Activated CD4-positive, alpha-beta T cell treated with anti-CD3 and anti-CD28 coated beads, Interleukin-10, Interleukin-2, amounts not matched to agents 100 ng/mL and 50 ng/mL, durations not matched to agents 16 hours and 8 hours (primary cell): Measurements from ENCODE around the gene HSD17B14.

Source experiments
- DNase-seq: peaks from one replicate; pipeline ENCODE4 v3.0.0-alpha.2; 2020

HSD17B14 gene

DNA sequence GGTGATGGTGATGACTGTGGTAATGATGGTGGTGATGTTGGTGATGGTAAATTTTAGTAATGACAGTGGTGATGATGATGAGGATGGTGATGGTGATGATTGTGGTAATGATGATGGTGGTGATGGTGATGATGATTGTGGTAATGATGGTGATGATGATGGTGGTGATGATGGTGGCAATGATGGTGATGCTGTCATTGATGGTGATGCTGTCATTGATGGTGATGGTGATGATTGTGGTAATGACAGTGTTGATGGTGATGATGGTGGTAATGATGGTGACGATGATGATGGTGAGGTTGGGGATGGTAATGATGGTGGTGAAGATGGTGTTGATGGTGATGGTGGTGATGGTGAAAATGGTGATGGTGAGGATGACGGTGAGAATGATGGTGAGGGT lies 13.8 kb downstream of the HSD17B14 start:
- DNase-seq = no peak

DNA sequence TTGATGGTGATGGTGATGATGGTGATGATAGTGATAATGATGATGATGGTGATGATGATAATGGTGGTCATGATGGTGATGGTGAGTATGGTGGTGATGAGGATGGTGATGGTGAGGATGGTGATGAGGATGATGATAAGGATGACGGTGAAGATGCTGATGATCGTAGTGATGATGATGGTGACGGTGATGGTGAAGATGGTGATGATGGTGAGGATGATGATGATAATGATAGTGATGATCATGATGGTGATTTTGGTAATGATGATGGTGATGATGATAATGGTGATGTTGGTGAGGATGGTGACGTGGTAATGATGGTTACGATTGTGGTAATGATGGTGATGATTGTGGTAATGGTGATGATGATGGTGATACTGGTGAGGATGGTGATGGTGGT lies 14.7 kb downstream of the HSD17B14 start:
- DNase-seq = no peak

DNA sequence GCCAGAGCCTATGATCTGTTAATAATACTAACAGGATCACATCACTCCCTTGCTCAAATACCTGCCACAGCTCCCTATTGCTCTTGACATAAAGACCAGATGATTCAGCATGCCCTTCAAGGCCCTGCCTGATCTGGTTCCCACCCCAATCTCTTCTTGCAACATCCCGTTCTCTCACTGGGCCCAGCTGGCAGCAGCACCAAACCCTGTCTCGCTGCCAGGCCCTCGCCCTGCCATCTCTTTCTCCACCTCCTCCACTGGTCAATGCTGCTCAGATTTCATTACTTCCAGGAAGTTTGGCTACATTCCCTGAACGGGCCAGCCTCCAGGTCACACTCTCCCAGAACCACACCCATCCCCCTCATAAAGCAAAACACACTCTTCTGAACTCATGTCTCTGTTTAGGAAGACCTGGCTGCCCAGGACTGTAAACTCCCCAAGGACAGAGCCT lies 16.9 kb downstream of the HSD17B14 start:
- DNase-seq = no peak

DNA sequence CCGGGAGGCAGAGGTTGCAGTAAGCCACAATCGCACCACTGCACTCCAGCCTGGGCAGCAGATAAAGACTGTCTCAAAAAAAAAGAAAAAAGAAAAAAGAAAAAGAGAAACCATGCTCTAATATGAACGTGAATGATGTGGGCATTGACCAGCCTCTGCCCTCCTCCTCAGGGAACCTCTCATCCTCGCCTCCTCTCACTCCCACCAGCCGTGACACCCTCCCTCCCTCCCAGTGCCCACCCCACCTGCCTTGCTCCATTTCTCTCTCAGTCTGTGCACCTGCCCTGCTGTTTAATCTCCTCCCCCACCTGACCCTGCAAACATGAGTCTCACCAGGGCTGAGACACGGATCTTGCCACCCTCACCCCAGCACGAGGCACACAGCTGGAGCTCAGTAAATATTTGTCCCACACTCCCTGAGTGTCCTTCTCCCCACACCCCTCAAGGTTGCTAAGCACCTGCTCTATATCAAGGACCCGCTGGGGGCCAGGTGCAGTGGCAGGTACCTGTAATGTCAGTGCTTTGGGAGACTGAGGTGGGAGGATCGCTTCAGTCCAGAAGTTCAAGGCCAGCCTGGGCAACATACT lies 18.0 kb downstream of the HSD17B14 start:
- no peak for DNase-seq

DNA sequence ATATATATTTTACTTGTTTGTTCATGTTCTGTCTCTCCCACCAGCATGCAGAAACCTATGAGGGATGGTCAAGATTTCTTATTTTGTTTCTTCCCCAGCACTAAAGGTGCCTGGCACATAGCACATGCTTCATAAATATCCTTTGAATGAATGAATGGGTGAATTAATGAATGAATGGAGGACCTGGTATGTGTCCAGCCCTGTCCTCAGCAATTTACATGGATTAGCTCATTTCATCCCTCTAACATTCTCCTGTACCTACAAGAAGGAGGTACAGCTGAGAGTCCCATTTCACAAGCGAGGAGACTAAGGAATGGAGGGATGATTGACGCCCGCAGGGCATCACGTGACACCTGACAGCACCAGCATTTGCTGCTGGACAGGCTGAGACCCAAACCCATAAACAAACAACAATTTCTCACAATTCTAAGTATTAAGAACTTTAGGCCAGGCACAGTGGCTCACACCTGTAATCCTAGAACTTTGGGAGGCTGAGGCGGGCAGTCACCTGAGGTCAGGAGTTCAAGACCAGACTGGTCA lies 18.6 kb downstream of the HSD17B14 start:
- no peak for DNase-seq

DNA sequence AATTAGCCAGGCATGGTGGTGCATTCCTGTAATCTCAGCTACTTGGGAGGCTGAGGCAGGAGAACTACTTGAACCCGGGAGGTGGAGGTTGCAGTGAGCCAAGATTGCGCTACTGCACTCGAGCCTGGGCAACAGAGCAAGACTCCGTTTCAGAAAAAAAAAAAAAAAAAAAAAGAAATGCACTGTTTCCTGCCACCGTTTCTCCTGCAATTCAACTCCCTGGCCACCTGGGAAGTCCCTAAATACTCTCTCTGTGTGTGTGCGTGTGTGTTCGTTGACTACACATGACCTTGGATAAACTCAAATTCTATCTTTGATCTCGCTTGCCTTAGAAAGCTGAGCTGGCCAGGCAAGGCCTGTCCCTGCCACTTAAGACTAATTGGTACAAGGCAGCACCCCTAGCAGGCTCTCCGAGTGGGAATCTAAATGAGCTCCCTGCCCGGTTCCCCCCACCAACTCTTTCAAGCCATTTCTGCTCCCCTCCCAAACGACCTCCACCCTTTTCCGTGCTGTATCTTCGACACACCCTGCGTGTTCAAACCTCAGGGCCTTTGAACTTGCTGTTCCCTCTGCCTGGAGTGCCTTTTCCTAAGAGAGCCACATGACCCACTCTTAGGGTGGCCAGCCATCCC lies 20.3 kb downstream of the HSD17B14 start:
- peak; percentile 43 for DNase-seq

DNA sequence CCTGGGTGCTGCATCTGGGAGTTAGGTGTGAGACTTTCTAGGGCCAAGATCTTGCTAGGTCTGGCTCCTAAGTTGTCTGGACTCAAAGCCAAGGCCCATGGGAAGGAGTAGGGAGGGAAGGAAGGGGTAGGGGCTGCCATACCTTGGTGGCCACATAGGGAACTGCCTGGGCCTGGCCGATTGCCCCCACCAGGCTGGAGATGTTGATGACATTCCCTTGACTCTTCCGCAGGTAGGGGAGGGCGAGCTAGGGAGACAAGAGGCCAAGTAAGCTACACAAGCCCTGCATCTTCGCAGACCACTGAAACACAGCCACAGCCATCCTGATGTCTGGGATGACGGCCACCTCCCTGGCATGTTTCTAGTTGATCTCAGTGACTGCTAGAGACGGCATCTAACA lies 21.4 kb downstream of the HSD17B14 start:
- no peak for DNase-seq

DNA sequence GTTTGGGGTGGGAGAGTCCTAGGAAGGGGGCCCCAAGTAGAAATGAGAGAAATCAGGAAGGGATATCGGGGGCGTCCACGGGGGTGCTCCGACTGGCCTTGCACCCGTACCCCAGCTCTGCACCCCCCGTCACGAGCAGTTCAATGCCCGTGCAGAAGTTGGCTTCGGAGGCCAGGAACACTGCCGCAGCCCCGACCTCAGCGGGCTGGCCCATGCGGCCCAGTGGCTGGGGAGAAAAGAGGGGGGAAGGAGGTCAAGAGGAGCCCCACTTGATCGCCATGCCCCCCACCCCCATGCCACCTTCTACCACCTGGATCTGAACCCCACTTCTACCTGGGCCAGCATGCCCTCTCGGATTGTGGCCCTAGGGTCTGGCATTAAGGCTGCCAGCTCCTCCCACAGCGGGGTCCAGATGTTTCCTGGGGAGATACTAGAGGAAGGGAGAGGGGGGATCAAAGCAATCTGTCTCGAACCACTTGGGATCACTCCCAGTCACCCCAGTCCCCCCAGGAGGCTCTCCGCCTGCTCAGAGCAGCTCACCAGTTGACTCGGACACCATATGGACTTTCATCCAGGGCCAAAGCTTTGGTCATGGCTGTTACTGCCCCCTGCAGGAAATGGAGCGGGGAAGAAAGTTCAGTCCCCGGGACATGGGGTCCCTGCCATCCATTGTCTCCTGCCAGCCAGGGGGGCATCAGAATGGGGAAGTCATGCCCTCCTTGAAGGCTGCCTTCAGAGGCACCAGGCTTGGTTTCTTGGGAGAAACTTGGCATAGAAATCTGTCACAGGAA lies 23.0 kb downstream of the HSD17B14 start:
- no peak for DNase-seq

DNA sequence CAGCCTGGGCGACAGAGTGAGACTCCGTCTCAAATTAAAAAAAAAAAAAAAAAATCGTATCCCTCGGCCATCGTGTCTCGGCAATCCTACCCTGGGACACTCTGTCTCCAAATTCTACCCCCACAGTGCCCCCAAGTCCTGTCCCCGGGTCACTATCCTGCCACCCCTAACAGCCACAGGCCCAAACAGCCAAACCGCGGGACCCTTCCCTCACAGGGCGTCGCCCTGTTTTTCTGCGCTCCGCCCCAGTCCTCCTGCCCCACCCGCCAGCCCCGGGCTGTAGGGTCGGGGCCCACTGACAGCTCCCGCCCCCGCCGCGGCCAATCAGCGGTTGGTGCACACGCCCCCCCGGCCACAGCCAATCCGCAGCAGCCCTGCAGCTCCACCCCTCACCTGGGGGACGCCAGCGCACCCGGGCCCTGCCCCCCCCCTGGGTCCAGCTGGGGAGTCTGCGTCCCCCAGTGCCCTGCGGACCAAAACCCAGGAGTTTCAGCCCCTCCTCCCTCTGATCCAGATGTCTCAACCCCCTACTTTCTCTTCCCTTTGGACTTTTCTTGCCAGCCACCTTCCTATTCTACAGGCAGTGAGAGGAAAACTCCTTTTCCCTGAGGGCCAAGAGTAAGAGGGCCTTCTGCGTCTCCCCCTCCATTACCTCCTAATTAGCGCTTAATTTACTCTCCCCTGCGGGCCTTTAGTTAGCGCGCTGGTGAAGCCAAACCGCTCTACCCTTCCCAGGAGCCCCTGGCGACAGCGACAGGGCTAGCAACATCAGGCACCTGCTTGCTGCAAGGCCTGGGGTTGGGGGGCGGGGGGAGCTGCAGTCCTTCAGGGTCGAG lies 24.0 kb downstream of the HSD17B14 start:
- DNase-seq = peak; percentile 79

DNA sequence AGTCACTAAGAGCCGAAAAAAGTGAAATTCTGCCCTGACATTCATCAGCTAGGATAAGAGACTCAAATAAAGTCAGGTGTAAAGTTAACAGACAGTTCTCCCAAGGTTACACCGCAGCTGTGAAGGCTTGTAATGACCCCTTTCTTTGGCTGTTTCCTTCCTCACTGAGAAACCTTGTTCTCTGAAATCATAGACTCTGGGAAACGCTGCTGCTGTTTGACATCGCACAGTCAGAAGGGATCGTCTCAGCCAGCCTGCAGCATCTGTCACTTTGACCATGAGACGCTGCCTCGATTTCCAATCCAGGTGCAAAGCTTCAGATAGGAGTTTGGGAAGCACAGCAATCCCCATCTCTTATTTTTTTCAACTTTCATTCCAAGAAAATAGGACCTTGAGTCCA lies 26.1 kb downstream of the HSD17B14 start:
- peak; percentile 7 for DNase-seq

DNA sequence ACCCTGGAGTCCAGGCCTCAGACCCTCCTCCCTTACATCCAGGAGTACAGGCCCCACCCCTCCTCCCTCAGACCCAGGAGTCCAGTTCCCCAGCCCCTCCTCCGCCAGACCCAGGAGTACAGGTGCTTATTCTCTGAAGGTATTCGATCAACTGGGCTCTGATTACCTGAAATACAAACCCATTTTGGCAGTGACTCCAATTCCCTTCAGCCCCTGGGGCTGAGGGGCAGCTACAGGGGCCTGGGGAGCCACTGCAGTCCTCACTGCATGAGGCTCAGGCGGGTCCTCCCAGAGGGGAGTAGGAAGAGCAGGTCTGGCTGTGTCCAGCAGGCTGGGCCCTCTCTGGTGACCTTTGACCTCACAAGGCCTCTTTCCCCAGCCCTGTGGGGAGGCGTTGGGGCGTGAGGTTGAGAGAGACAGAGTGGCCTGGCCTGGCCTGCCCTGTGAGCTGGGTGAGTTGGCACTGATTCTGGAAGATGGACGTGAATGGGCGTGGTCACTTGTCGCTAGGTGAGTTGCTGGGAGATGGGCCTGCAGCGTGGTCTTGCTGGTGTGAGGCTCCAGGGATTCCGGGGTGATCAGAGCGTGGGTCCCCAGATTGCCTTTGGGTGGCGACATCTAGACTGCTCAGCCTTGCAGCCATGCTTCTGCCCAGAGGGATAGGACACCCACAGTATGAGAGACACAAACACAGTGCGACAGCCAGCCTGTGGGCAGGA lies 28.5 kb downstream of the HSD17B14 start:
- DNase-seq = peak; percentile 10

DNA sequence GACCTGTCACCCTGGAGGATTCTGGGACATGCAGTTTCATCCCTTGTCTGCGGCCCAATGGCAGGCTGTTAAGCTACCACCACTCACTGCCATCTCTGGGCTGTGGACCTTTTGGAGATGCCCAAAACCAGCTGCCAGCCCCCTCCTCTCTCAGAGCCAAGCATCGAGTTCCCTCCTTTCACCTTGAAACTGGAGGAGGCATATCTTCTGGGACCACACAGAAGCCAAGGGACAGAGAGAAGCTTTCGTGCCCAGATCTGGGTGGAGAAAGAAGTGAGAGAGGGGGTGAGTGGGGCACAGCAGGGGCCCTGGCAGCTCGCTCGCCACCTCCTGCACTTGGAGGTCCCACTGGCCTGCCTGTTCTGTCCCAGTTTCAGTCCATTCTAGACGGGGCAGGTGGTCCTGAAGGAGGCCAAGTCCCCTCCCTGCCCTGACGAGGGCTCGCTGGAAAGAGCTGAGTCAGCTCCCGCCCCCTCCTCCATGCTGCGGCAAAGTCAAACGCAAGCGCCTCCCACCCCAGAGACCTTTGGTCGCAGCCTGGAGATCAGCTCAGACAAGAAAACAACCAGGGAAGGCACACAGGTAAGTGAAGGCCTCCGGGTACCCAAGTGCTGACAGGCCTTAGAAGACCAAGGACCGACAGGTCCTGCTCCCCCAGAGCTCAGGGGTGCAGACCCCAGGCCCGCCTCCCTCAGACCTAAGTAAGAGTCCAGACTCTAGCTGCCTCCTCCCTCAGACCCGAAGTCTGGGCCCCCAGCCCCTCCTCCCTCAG lies 29.3 kb downstream of the HSD17B14 start:
- no peak for DNase-seq

DNA sequence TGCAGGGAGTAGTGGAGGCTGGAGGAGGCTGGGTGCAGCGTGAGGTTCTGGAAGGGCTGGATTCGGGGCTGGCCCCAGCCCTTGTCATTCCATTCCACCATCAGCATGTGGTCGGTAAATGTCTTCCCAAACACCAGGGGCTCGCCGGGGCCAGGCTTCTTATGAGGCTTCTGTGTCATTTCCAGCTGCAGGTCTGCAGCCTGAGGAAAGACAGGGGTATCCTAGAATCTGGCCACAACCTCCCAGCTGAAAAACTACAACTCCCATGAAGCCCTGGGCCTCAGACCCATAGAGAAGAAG lies 29.8 kb downstream of the HSD17B14 start:
- peak; percentile 73 for DNase-seq

DNA sequence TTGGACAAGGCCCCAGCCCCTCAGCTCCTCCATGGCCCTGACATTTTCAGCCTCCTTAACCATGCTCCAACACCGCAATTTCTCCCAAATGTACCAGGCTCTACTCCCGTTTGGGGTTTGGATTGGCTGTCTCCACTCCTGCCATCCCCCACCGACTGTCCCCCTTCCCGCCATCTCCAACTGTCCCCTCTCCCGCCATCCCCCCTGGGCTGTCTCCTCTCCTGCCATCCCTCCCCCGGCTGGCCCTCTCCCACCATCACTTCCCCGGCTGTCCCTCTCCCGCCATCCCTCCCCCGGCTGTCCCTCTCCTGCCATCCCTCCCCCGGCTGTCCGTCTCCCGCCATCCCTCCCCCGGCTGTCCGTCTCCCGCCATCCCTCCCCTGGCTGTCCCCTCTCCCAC lies 30.8 kb downstream of the HSD17B14 start:
- no peak for DNase-seq

DNA sequence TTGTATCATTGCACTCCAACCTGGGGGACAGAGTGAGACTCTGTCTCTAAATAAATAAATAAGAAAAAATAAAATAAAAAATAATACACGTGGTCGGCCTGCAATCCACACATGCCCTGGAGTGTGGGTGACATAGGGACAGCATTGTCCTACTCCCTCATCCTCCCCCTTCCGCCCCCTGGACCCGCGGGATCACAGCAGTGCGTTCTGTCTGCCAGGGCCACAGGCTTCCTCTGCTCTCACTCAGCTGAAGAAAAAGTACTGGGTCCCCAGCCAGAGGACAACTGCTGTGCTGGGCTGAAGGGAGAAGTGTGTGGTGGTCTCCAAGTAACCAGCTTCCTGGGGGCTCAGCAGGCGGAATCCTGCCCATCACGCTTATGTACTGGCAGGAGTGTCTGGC lies 31.8 kb downstream of the HSD17B14 start:
- no peak for DNase-seq

DNA sequence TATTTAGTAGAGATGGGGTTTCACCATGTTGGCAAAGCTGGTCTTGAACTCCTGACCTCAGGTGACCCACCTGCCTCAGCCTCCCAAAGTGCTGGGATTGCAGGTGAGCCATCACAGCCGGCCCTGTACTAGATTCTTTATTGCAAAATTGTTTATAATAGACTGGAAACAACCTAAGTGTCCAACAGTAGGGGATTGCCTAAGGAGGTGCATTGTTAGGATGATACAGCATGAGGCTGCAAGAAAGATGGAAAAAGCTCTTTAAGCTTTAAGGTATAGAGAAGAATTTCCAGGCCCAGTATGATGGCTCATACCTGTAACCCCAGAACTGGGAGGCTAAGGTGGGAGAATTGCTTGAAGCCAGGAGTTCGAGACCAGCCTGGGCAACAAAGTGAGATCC lies 33.7 kb downstream of the HSD17B14 start:
- no peak for DNase-seq

DNA sequence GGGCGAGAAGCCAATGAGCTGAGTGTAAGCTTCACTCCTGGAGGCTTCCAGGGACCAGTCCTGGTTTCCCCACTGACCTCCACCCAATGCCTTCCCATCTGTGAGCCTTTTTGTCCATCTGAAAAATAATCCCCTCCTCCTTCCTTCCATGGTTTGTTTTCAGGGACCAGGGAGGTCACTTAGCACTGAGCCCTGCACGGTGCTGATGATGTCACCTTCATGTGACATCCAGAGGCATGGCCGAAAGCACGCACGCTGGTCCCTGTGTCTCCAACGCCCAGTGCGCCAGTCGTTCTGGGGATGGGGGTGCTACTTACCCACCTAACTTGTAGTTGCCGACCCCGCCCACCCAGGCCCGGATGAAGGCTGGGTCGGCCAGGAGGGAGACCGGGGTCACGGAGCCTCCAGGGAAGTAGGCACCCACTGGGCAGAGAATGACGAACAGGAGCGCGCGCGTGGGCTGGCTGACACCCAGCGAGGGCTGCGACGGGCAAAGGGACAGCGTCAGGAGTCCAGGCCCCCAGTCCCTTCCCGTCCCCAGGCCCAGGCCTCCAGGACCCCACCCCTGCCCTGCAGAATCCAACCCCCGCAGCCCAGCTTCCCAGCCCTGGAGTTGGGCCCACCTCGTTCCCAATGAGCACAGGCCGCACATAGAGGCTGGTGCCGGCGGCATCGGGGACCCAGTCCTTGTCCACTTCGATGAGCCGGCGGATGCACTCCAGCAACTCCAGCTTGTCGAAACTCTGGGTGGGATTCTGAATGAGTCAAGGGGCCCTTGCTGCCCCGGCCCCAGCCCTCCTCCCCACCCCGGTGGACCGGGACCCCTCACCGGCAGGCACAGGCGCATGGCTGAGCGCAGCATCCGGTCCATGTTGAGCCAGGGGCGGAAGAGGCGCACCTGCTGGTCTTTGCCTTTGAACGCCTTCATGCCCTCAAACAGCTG lies 36.7 kb downstream of the HSD17B14 start:
- no peak for DNase-seq

DNA sequence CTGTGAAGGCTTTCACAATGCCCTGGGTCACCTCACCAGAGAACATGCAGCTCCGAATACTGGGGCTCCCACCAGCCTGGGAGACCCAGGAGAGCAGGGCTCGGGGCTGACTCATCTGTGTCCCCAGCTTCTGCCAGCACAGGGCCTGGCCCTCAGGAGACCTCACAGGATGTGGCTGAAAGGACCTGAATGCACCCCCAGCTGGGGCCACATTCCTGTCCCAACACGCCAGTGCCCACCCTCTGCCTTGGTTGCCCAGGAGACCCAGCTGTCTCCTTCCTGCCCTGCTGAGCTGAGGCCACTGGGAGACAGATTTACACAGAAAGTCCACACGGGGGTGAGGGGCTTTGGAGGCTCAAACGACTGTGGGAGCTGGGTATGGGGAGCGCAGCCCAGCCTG lies 37.4 kb downstream of the HSD17B14 start:
- no peak for DNase-seq

DNA sequence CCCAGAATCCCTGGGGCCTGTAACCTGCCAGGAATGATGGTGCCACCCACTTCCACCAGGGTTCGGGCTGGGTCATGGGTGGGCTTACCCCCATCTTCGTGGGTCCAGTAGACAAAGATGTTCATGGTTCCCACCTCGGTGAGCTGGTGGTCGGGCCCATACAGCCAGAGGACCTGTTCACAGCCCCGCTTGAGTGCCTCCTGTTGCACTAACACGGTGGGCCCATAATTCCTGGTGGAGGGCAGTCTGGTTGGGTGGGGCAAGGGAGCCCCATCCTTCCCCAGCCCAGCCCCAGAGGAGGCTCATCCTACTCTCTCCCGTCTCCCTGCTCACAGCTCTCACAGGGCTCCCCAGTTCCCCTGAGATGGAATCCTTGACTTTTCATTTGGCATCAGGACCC lies 39.2 kb downstream of the HSD17B14 start:
- DNase-seq = no peak

DNA sequence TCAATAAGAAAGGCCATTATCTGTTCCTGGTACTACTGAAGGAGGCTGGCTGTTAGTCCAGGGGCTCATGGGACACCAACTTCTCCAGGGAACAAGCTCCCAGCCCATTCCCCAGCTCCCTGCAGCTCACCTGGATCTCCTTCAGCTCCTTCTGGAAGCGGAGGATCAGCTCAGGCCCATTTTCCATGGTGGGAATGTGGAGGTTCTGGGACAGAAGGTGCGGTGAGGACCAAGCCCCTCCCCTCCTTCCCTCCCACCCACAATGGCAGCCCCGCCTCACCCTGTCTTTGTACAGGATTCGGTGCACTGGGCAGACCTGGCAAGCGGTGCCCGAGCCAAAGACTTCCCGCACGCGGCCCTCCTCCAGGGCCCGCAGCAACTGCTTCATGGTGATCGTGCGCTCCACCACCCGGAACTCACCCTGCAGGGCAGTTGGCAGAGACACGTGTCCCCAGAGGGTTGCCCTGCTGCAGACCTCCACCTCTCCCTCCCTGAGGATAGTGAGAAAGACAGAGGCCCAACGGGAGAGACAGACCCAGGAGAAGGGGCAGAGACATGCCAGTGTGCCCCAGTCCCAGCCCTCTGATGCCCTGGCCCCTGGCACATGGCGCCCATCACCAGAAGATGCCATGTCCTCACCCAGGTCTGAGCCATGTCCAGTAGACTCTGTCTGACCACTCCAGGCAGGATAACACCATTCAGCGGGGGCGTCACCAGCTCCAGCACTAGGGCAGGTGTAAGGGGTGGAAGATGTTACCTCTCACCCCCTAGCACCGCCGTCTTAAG lies 39.8 kb downstream of the HSD17B14 start:
- no peak for DNase-seq
